ENCODE measurements around the gene HSBP1L1.

- TF ChIP-seq CTCF (IDR thresholded peaks at IDR 0.05) (peak; percentile 29 to 56 (median 42)), POLR2A (IDR thresholded peaks at IDR 0.05) (peak; percentile 56)
Measured at GRCh38 chr18:79964330-79965118, at the start of gene HSBP1L1.

Measured in right lobe of liver (tissue), 4 donors.